Gastroesophageal sphincter (tissue), 3 donors: Measurements from ENCODE around the gene FAM83G.
"Not testable (repeated sequence)": the region's sequence is repeated elsewhere in the genome, so short reads cannot be mapped to it uniquely, and the experiment has no call there.

Experiments
- CTCF ChIP-seq, 4 experiments: fragments of 200-600 bp in 2 of 4; fragments of 450-650 bp in 2 of 4; sonication (generic) in 1 of 4; IDR thresholded peaks; one replicate each; pipeline ENCODE4 v1.5.1; 2017 to 2019; ENCODE audit warnings: antibody characterized with exemption in 4 of 4, mild to moderate bottlenecking in 2 of 4, moderate library complexity in 2 of 4
- EP300 ChIP-seq: sonication (generic); formaldehyde crosslinking; IDR thresholded peaks from one replicate; pipeline ENCODE4 v1.6.1; 2017; ENCODE audit warnings: antibody characterized with exemption, mild to moderate bottlenecking
- POLR2A ChIP-seq, 2 donors: fragments of 450-650 bp; IDR thresholded peaks; one replicate each; pipeline ENCODE4 v1.6.1; 2017; ENCODE audit warnings: antibody characterized with exemption in 2 of 2, mild to moderate bottlenecking in 2 of 2, moderate library complexity in 1 of 2
- POLR2AphosphoS5 ChIP-seq: sonication (generic); formaldehyde crosslinking; IDR thresholded peaks from one replicate; pipeline ENCODE4 v1.6.1; 2017; ENCODE audit warnings: antibody characterized with exemption

GRCh38 chr17:19036186-19036585 lies 31.6 kb upstream of the FAM83G start:
- not testable (repeated sequence) for TF ChIP-seq POLR2A (IDR thresholded peaks at IDR 0.05); CTCF (IDR thresholded peaks at IDR 0.05); POLR2AphosphoS5; EP300
